Mammary epithelial cell (primary cell): ENCODE results near the gene CLTB.

Source experiments
- EZH2 ChIP-seq: IDR thresholded peaks from 2 replicates; pipeline ENCODE4 v1.6.1; 2012; ENCODE audit warnings: low read length, inconsistent platforms, borderline replicate concordance
- TF ChIP-seq, protein P1 (sequence below), 2 donors: IDR thresholded peaks in 1 of 2; conservative IDR thresholded peaks in 1 of 2; 2 replicates each; pipeline ENCODE4 v1.5.1; 2011 to 2012; ENCODE audit warnings: inconsistent platforms in 2 of 2, low read length in 2 of 2, mild to moderate bottlenecking in 2 of 2, control low read depth in 1 of 2, low read depth in 1 of 2; ENCODE audit not compliant: insufficient read depth in 1 of 2; ENCODE audit errors: extremely low read depth in 1 of 2

DNA sequence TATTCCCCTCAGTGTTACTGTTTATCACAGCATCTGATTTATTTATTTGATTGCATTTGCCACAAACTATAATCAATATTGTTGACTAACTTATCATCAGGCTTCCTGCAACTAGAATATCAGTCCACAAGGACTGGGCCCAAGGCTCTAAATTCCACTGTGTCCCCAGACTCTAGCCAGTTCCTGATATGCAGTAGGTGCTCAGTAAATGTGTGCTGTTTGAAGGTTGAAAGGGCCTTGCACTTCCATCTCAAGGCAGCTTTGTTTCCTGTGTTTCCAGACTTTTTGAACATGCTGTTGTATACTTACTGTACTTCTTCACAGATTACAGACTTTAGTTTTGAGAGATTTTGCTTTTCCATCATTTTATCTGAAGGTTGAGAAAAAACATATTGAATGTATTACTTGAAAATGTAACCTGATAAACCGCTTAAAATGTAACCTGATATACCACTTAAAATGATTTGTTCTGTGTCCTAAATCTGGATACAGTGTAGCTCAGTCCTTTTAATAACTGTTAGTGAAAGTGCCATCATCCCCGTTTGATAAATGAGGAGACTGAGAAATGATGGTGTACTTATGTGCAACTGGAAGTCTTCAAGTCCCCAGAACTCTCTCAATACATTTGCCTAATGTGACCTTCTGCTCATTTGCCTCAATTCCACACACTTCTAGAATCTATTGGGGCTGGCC lies 73.4 kb downstream of the CLTB start:
- TF ChIP-seq, protein P1, sequence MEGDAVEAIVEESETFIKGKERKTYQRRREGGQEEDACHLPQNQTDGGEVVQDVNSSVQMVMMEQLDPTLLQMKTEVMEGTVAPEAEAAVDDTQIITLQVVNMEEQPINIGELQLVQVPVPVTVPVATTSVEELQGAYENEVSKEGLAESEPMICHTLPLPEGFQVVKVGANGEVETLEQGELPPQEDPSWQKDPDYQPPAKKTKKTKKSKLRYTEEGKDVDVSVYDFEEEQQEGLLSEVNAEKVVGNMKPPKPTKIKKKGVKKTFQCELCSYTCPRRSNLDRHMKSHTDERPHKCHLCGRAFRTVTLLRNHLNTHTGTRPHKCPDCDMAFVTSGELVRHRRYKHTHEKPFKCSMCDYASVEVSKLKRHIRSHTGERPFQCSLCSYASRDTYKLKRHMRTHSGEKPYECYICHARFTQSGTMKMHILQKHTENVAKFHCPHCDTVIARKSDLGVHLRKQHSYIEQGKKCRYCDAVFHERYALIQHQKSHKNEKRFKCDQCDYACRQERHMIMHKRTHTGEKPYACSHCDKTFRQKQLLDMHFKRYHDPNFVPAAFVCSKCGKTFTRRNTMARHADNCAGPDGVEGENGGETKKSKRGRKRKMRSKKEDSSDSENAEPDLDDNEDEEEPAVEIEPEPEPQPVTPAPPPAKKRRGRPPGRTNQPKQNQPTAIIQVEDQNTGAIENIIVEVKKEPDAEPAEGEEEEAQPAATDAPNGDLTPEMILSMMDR (conservative IDR thresholded peaks at IDR 0.05 in 1 of 2, IDR thresholded peaks at IDR 0.05 in 1 of 2; ENCODE audit: extremely low read depth in 1 of 2, insufficient read depth in 1 of 2, low read depth in 1 of 2, low read length in 2 of 2): no peak
- no peak for TF ChIP-seq EZH2
